NCI-H345 treated with DMSO at 0.1 percent for 48 hours (cell line): ENCODE data around the gene GPR4.
A peak's percentile ranks its signal among the peaks of the same experiment; 100 is the strongest.

Source experiments
- DNase-seq: peaks from one replicate; lab custom pipeline; 2025; ENCODE audit not compliant: unreplicated experiment; lab: John Stamatoyannopoulos, UW

GPR4 gene

DNA sequence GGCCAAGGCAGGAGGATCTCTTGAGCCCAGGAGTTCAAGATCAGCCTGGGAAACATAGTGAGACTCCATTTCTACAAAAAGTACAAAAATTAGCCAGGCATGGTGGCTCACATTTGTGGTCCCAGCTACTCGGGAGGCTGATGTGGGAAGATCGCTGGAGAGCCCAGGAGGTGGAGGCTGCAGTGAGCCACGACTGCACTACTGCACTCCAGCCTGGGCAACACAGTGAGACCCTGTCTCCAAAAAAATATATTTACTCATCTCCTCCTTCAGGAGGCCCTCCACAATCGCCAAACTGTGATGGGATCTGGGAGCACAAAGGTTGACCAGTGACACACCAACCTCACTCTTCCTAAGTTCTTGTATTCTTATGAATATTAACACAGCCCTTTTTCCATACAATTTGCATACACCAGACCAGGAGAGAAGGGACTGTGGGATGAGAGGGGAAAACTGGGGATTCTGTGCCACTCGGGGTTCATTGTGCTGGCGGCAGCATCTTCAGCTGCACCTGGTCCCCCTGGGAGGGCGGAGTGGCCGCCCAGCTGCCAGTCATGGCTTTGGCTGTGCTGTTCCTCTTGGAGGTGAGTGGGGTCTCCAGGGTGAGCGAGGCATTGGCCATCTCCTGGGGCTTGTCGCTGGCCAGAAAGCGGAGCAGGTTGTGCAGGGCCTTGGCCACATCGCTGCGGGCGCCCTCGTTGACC lies 11.6 kb downstream of the GPR4 start:
- DNase-seq: no peak

DNA sequence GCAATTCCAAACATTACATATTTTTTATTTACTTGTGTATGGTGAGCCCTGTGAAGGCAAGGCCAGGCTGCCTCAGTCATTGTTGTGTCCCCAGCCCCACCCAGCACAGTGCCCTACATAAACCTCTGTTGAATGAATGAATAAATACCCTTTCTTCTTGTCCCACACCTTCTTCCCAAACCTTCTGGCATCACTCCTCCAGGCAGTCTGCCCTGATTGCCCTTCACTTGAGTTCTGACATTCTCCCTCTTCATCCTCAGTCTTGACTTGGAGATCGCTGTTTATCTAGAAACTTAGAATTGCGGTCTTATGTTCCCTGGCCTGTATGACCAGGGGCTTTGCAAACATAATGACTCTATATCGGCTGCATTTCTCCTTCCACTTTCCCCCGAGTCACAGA lies 12.2 kb downstream of the GPR4 start:
- no peak for DNase-seq

DNA sequence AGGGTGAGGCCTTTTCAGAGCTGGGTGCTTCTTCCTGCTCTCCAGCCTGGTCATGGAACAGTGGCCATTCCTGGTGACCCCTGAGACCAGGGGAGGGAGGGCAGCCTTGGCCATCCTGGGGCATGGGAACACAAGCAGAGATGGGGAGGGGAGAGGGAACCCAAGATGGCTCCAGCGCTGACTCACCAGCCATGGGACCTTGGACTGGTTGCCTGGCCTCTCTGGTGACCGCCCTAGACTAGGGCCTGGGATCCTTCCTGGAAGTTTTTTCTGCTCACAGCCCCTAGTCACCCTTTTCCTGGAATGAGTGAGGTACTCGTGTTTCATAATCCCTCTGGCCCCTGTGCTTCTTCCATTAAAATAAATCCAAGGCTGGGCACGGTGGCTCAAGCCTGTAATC lies 14.1 kb downstream of the GPR4 start:
- DNase-seq: no peak

DNA sequence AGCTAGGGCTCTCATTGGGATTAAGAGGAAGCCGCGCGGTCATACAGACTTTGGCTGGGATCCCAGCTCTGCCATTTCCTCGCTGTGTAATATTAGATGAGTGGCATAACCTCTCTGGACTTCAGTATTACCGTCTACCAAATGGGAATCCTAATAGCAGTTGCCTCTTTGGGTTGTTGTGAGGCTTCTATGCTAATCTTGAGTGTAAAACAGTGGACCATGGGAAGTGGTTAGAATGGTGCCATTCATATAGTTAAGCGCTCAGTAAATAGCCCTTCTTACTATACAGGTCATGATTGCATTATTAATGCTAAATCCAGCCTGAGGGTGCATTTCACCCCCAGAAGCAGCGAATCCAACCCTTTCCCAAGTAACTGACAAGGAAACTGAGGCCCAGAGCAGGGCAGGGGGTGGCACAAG lies 16.8 kb downstream of the GPR4 start:
- no peak for DNase-seq

DNA sequence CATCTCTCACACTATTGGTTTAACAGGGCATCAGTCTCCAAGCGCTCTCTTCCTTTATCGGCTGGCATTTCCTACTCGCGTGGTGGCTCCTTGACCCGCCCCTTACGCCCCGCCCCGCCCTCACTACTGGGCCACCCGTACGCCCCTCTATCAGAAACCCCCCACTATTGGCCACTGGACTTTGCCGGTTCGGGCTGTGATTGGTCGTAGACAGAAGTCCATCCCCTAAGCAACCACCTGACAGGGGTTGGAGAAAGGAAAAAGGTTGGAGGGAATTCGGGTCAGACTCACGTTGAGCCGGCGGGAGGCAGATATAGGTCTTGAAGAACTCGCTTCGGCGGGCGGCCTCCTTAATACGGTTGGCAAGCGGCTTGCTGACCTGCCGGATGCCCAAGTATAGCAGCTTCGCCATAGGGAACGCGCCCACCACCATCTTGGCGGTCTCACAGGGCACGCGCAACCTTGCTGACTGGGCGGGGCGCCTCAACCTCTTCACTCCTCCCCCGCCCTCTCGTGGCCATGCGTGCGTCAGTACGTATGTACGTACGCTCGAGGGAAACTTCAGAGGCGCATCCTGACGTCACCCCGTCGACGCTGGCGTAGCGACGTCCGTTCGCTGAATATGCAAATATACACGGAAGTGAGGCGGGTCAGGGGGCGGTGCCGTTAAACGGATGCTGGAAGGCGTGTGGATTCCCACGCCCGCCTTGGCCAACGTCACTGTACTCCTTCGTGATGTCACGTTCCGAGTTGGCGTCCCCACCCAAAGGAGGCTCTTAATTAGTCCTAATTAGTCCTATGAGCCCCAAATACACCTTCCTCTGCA lies 17.5 kb downstream of the GPR4 start, which contains the start of gene OPA3:
TSS of gene OPA3 (minus strand) at position 471 of the 826 bp plus-strand sequence. CDS start at position 433, 38 bp downstream.
- peak; percentile 90 for DNase-seq

DNA sequence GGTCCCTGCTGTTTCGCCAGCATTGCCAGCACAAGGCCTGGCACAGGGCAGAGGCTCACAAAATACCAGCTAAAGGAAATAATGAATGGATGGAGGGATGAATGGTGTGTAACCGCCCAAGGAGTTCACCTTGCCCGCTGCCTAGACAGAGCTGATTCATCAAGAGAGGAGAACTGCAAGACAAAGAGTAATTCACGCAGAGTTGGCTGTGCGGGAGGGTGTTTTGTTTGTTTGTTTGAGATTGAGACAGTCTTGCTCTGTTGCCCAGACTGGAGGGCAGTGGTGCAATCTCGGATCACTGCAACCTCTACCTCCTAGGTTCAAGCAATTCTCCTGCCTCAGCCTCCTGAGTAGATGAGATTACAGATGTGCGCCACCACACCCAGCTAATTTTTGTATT lies 20.4 kb downstream of the GPR4 start:
- no peak for DNase-seq

DNA sequence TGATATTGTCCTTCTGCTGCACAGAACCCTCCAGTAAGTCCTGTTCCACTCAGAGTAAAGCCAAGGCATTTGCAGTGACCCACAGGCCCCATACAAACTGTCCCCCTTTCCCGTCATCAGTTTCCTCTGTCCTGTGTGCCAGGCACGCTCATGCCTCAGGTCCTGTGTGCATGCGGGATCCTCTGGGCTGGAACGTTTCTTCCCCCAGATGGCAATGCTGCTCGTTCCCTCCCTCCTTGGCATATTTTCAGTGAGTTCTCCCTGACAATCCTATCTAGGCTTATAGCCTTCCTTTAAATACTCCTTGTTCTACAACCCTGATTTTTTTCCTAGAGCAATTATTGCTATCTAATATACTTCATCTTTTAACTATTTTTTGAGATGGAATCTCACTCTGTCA lies 23.2 kb downstream of the GPR4 start:
- DNase-seq: no peak

DNA sequence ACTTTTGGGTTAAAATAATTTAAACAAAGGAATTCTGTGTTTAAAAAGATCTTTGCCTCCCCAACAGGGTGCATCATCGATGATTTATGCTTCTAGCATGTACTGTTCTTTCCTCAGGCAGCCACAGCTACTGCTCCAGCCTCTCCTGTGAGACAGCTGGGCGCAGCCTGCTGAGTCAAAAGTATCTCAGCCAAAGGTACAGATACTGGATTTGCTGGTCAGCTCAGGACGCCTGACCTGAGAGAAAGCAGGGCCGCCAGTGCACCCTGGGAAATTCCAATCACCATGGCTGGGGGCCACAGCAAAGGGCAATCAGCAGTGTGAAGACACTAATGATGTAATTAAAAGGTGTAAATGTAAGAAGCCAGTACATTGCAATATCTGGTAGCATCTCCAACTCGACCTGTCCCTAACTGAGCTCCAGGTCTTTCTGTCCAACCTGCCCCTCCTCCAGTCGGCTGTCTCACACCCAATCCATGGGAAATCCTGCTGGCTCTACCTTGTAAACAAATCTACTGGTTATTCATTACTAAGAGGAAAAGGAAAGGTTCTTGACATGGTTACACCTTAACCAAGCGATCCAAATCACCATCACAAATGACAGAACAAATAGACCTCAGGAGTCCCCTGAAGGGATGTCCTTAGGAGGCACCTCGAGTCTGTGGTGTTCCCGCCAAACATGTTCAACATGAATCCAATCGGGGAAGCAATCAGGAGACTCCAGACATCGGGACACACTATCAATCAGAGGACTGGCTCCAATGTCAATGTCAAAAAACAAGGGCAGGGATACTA lies 24.7 kb downstream of the GPR4 start:
- DNase-seq: no peak

DNA sequence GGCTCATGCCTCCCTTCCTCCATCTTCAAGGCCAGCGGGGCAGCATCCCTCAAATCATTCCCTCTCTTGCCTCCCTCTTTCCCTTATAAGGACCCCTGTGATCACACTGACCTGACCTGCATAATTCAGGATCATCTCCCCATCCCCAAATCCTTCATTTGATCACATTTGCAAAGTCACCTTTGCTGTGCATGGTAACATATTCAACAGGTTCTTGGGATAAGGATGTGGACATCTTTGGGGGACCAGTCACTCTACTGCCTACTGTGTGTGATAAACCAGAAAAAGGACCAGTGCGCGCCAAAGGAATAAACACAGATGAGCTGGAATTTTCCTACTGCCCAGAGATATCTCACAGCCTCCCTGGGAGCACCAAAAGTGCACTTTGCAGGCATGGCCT lies 25.3 kb downstream of the GPR4 start:
- DNase-seq: no peak

DNA sequence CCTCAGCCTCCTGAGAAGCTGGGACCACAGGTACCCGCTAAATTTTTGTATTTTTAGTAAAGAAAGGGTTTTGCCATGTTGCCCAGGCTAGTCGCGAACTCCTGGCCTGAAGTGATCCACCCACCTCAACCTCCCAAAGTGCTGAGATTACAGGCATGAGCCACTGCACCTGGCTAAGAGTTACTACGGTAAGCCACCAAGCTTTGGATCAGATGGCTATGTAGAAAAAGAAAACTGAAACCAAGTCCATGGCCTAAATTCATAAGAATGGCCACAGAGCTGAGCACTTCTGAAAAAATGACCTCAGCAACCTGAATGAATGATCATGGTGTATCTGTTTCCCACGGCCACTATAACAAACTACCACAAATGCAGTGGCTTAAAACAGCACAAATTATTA lies 26.8 kb downstream of the GPR4 start:
- no peak for DNase-seq

DNA sequence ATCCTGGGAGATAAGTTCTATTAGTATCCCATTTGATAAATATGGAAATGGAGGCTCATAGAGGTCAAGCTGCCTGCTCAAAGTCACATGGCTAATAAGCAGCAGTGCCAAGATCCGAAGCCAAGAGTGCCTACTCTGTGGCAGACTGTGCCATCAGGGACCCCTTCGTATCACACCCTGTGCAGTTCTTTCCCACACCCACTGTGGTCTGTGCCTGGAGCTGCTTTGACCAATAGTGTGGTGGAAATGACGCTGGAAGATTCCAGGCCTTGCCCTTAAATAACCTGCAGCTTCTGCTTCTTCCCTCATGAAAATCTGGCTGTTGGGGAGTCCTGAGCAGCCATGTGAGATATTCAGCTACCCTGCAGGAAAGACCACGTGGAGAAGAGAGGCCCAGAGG lies 27.5 kb downstream of the GPR4 start:
- DNase-seq: no peak

DNA sequence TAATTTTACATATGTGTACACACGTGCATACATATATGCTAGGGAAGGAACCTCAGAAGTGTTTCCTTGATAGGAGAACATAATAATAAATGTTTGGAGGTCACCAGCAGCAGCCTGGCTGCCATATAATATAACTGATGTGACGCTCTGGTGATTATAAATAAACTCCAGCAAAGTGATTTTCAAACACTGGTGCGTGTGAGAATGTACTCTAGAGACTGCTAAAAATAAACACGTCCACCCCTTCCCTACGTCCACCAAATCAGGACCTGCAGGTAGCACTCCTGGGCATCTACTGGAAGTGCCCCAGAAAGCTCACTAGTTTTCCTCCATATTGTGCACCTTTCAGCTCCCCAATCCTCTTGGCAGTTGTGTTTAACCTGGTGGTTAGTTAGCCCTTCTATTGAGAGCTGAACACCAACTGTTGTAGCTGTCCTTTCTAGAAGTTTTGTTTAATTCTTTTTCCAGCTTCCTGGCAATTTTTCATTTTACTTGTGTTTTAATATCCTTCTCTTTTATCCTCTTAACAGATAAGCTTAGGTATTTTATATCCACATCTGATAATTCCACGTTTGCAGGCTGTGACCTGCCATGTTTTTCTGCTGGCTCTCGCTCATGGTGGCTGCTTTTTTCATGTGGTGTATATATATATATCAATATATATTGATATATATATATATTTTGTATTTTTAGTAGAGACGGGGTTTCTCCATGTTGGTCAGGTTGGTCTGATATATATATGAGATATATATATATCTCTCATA lies 30.4 kb downstream of the GPR4 start:
- DNase-seq: no peak

DNA sequence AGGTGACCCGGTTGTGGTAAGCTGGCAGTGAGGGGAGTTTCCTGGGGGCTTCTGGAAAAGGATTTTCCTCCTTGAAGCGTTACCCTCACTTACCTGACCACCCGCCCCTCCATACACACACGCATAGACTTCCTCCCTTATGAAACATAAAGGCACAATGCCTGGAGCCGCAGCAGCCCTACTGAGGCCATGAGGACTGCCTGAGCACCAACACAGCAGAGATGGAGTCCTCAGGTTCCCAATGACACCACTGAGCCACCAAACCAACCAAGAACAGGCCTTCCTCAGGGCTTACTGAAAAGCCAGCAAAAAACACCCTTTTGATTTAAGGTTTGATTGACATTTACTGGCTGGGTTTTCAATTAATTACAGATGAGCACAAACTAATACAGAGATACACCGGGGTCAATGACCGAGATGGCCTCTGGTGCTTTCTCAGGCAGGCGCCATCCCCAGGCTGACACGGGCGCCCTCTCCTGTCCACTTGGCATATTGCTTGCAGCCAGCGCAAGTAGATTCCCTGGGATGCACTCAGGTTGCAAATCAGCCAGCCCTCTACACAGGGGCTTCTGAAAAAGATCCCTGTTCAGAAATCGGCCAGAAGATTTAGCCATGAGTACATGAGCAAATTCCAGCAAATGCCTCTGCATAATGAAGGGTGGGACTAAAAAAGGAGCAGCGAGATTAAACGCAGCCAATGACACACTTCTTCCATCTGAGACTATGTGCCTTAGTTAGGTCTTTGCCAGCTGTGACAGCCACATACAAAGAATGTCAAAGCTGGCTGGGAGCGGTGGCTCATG lies 32.2 kb downstream of the GPR4 start:
- DNase-seq: no peak

DNA sequence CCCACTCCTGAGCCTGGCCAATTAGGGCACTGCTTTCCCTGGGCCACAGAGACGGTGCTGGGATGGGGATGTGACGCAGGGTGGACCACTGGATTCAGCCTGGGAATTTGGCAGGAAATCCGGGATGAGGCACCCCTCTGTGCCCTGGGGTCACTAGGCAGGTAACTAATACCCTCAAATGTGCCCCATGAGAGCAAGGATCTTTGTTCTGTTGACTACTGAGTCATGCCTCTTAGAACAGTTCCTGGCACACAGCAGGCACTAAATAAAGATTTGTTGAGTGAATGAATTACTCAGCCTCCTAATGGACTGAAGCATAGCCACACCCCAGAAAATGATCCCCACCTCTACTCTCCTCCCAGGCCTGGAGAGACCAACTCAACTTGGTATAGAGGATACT lies 33.3 kb downstream of the GPR4 start:
- no peak for DNase-seq

DNA sequence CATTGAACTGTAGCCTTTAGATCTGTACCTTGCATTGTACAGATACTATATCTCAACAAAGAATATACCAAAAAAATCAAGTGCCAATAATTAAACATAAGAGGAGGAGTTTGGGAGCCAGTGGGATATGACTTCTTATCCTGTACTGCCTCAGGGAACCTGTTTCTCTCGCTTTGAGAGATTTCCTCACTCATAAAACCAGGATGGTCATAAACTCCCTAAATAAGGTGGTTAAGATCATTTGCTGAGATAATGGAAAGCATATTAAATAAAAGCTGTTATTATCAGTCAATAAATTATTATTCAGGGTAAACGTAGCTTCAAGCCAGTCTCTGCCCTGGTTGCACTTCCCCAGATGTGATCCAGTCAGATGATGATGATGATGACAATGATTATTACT lies 34.4 kb downstream of the GPR4 start:
- no peak for DNase-seq

DNA sequence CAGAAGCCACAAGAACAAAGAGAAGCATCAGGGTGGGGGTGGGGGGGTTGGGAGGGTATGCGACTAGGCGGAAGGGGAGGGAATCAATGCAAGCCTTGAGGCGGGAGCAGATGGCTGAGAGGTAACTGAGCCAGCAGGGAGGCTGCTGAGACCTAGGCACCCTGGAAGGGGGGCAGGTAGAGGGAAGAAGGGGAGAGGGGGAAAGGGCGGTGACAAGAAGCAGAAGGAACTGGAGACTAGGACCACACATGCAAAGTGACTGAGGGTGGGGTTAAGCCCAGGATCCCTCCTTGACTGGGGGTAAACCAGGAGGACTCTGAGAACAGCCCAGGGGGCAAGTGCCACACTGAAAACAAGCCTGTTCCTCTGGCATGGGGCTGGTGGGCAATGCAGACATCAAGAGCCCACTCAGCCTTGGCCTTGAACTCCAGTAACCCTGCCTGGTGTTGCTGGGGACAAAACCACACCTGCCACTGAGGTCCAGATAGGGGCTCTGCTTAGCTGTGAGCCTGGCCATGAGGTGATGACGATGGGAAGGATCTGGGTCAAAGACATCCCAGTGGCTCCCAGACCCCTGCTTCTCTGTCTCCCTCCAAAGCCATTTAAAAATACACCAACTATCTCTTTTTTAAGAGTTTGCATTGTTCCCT lies 37.8 kb downstream of the GPR4 start:
- no peak for DNase-seq

DNA sequence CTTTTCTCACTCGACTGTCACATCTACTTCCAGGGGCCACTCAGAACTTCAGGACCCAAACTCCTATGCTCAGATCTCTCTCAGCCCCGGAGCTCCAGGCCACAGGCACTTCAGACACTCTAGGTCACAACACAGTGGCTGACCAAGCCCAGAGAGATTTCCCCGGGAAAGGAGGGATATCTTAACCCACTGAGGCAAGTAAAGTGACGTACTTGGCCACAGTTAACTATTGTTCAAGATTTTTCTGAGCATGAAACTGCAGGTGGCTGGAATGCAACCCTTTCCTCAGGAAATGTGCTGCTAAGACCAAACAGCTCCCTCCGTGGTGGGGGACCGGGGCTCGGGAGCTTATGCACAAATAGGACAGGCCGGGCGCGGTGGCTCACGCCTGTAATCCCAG lies 41.3 kb downstream of the GPR4 start:
- no peak for DNase-seq

DNA sequence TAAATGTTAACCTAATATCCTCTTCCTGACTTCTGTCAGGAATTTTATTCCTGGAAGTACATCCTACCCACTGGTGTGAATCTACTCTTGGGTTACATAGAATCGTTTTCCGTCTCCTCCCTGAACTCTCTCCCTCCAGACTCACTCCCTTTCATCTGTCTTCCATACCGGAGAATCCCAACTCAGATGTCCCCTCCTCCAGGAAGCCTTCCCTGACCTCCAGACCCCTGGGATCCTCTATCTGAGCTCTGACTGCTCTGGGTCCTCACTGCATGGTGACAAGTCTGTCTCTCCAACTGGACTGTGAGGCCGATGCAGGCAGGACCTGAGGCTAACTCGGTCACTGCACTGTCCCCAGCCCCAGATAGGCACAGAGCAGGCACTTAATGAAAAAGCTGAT lies 42.0 kb downstream of the GPR4 start:
- no peak for DNase-seq

DNA sequence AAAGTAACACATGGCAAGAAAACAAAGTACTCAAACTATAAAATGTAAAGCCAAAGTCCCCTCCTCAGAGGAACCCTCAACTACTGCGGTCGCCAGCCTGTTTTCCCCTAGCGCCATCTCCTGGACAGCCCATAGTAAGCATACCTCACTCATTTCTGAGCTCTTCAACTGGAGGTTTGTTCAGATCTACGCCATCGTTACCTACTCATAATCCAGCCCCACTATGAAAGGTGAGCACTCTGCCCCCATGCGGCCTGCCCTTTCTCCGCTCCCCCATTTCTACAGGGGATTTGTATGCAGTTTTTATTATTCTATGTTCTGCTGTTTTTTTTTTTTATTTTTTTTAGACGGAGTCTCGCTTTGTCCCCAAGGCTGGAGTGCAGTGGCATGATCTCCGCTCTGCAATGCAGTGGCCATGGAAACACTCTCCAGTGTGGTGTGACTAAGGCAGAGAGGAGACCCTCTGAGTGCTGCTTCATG lies 43.6 kb downstream of the GPR4 start:
- DNase-seq: no peak

DNA sequence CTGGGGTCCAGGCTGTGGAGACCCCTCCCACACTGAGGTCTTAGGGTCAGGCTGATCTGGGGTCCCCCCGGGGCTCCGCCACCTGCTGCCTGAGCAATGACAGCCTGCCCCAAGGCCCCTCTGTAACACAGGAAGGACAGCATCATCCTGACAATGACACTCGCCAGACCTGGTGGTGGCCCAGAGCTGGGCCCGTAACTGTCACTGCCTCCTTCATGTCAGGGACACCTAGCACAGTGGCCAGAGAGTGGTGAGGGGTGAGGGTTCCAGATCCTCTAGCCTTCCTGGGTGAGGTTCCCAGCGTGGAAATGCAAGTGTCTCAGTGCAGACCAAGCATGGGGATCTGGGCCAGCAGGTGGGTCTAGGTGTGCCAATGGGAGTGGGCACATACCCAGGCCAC lies 45.2 kb downstream of the GPR4 start:
- no peak for DNase-seq
